Measurements from ENCODE around the gene ABCC6. TPM values are rescaled to one million over a fixed set of nuclear protein-coding genes. Genes with fewer than 3 reads are reported as not detected.
"Not testable (repeated sequence)": the region's sequence is repeated elsewhere in the genome, so short reads cannot be mapped to it uniquely, and the experiment has no call there.

Gene ABCC6
- total RNA-seq, 1 donor from 2014 or later = under 0.01 TPM

GRCh38 chr16:16188827-16189226 lies 34.5 kb downstream of the ABCC6 start:
- DNase-seq = no peak

DNA sequence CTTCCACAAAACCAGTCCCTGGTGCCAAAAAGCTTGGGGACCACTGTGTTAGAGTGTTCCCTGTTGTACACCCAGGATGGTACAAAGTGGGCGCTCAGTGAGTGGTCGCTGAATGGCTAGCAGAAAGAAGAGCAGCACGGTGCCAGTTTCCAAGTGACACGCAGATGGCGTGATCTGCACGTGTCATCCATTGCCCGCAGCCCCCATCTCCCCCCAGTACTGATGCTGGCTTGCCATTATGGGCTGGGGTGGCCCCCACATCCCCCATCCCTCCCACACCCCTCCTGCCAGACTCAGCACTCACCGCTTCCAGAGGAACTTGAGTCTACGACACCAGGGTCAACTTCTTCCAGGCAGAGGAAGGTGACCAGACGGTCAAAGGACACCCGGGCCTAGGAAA lies 36.5 kb downstream of the ABCC6 start:
- no peak for DNase-seq

DNA sequence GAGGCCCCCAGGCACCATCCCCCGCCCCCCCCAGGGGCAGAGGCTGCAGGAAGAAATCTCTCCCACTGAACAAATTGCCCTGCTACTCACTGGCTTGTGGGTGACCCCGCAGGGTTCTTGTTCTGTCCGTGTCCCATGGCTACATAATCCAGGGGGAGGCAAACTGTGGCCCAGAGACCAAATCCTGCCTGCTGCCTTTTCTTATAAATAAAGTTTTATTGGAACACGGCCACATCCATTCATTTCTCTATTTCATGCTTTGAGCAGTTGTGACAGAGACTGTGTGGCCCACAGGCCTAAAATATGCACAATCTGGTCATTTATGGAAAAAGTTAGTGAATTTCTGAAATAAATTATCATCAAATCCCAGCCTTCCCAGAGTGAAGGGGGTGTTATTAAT lies 38.2 kb downstream of the ABCC6 start:
- no peak for DNase-seq

- DNase-seq = no peak
Observed at GRCh38 chr16:16184594-16184993, 38.7 kb downstream of the ABCC6 start.

DNA sequence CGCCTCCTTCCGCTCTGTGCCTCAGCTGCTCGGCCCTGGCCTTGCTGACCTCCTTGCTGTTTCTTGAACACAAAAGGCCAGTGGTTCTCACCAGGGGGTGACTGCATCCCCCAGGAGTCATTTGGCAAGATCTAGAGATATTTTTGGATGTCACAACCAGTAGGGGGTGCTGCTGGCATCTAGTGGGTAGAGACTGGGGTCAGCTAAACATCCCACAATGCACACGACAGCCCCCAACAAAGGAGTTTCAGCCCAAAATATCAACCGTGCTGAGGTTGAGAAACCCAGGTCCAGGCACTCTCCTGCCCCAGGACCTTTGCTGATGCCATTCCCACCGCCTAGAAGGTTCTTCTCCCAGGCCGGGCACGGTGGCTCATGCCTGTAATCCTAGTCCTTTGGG lies 39.7 kb downstream of the ABCC6 start:
- DNase-seq = peak; percentile 13

GRCh38 chr16:16182918-16183317 lies 40.4 kb downstream of the ABCC6 start:
- DNase-seq = no peak

GRCh38 chr16:16181748-16182147 lies 41.5 kb downstream of the ABCC6 start:
- DNase-seq = not testable (repeated sequence)

DNA sequence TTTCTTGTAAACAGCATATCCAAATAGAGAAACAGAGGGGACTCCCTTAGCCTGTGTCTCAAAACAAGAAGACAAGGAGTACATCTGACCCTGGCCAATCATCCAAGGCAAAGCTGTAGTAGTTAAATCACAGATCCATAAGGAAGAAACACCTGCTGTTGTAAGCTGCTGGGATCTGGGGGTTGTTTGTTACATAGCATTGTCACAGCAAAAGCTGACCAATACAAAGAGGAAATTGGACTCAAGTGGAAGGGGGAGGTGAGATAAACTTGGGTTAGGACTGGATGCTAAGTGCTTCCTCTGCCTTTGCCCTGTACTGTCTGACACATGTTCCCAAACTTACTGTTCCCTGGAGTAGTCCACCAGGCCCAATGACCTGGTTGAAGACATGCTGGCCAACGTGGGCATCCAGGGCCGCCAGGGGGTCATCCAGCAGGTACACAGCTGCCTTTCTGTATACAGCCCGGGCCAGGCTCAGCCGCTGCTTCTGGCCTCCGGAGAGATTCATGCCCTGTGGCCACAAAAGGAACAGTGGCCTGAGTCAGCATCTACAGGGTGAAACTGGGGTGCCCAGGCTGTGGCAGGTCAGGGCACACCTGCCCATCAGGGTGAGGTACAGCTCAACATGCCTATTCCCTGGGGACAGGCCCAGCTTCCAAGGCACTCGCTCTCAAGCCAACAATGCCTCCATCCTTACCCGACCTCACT lies 44.7 kb downstream of the ABCC6 start:
- DNase-seq = no peak

- DNase-seq = no peak
Observed at GRCh38 chr16:16176328-16176727, 47.0 kb downstream of the ABCC6 start.

- DNase-seq = no peak
Observed at GRCh38 chr16:16175296-16175695, 48.0 kb downstream of the ABCC6 start.

DNA sequence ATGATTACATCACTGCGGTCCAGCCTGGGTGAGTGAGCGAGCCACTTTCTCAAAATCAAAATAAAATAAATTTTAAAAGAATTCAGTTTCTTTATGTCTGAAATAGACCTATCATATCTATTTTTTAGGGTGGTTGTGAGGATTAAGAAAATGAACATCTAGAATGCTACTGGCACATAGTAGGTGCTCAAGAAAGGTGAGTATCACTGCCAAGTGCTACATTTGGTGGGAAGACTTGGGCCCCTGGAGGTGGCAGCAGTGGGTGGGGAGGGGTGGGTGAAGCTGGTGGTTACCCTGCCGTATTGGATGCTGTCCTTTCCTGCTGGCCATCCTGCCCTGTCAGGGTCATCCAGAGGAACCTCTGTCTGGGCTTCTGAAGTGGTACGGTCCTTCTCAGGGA lies 50.3 kb downstream of the ABCC6 start:
- DNase-seq = no peak

- no peak for DNase-seq
Observed at GRCh38 chr16:16171332-16171919, 51.9 kb downstream of the ABCC6 start.

- DNase-seq = no peak
Observed at GRCh38 chr16:16169615-16170014, 53.7 kb downstream of the ABCC6 start.

DNA sequence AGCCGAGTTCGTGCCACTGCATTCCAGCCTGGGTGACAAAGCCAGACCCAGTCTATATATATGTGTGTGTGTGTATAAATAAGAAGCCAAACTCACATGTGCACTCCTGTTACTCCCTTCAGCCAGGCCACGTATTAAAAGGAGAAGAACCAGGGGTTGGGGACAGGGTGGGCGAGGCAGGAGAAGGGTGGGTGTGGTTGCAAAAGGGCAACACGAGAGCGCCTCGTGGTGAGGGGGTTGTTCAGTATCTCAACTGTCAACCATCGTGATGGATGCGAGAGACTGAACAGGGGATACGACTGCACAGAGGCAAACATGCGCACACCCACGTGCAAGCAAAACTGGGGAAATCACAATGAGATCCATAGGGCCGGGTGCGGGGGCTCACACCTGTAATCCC lies 54.9 kb downstream of the ABCC6 start:
- no peak for DNase-seq

- DNase-seq = no peak
Observed at GRCh38 chr16:16167927-16168326, 55.4 kb downstream of the ABCC6 start.

DNA sequence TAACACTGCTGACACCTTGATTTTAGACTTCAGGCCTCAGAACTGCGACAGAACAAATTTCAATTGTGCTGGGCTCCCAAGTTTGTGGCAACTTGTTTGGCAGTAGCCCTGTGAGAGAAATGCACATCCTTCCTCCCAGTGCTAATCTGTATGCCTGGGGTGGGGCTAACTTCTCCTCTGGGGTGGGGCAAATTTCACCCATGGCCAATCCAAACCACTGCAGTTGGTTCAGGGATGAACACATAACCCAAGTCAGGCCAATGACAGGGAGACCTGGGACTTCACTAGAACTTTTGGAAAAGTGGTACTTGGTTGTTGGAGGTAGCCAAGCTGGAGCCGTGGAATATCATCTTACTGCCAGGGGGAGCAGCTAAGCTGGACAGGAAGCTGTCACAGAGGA lies 56.3 kb downstream of the ABCC6 start:
- no peak for DNase-seq

DNA sequence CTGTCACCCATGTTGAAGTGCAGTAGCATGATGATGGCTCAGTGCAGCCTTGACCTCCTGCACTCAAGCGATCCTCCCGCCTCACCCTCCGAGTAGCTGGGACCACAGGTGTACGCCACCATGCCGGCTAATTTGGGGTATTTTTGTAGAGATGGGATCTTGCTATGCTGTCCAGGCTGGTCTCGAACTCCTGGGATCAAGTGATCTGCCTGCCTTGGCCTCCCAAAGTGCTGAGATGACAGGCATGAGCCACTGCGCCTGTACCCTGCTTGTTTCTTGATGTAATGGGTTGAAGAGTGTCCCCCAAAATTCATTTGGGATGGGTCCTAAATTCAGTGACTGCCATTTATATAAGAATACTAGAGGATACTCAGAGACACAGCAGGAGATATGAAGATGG lies 57.2 kb downstream of the ABCC6 start:
- no peak for DNase-seq

- DNase-seq = no peak
Observed at GRCh38 chr16:16164243-16164642, 59.1 kb downstream of the ABCC6 start.

- no peak for DNase-seq
Observed at GRCh38 chr16:16163571-16163970, 59.7 kb downstream of the ABCC6 start.

- no peak for DNase-seq
Observed at GRCh38 chr16:16163109-16163508, 60.2 kb downstream of the ABCC6 start.

DNA sequence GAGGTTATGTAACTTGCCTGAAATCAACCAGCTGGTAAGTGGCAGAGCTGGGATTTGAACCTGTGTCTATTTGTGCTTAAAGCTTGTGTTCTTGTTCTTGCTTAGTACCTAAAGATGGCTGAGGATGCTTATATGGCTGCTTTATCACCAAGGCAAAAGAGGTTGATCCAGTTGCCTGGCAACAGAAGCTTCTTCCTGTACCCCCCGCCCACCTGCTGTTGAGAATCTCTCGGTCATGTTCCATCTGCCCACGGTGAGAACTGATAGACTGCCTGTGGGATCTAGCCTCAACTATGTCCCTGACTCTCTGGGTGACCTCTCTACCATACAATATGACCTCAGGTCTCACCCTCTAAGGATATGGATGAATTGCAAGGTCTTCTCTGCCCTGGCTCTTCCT lies 60.7 kb downstream of the ABCC6 start:
- no peak for DNase-seq

GRCh38 chr16:16161840-16162239 lies 61.5 kb downstream of the ABCC6 start:
- not testable (repeated sequence) for DNase-seq

DNA sequence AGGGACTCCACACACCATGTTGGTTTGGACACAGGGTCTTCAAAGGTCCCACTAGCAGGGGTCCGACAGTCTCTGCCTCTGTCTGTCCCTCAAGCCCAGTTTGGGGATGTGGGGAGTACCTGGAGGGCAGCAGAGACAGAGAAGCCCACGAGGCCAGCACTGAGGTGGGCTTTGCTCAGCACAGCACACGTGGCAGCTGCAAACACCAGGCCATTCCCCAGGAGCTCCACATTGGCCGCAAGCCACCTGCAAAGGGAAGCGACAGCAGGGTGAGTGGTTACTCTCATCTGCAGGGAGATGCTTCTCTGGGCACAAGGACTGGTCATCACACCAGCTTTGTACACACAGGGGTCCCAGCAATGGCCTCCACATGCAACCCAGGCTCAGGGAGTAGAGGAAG lies 62.0 kb downstream of the ABCC6 start:
- DNase-seq = no peak

- DNase-seq = no peak
Observed at GRCh38 chr16:16159662-16160061, 63.6 kb downstream of the ABCC6 start.

Measured in dermis blood vessel endothelial cell (primary cell).